CD4-positive, alpha-beta T cell treated with Interferon gamma for 1 hour (primary cell): Measurements from ENCODE around the gene EVPL.
"Not testable (repeated sequence)": the region's sequence is repeated elsewhere in the genome, so short reads cannot be mapped to it uniquely, and the experiment has no call there.

Source experiments
- DNase-seq: peaks from one replicate; pipeline ENCODE4 v3.0.0-alpha.2; 2020

Gene EVPL

DNA sequence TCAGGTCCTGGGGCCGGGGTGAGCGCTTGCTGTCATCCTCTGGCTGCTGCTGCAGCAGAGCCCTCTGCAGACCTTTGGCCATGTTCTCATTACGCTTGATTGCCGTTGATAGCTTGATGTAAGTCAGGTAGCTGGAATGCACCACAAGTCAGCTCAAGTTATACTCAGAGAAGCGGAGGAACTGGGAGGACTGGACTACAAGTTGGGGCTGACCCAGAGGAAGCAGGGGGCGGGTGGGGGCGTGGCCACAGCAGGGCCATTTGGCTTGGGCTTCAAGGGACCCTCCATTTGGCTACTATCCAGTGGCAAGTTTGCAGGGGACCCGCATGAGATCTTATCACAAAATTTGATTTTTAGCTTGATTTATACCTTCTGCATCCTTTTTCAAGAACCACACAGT lies 19.0 kb upstream of the EVPL start:
- no peak for DNase-seq

DNA sequence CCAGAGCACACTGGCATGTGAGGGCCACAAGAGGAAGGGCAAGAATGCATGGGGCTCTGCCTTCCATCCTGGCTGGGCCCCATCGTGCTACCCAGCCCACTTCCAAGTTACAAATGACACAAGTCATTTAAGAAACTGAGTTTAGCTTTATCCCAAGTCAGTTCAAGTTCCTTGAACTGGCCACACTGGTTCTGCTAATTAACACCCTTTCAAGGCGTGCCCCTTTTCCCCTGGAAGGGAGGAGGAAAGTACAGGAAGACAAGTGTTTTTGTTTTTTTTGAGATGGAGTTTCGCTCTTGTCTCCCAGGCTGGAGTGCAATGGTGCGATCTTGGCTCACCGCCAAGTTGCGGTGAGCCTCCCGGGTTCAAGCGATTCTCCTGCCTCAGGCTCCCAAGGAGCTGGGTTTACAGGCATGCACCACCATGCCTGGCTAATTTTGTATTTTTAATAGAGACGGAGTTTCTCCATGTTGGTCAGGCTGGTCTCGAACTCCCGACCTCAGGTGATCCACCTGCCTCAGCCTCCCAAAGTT lies 17.4 kb upstream of the EVPL start:
- not testable (repeated sequence) for DNase-seq

DNA sequence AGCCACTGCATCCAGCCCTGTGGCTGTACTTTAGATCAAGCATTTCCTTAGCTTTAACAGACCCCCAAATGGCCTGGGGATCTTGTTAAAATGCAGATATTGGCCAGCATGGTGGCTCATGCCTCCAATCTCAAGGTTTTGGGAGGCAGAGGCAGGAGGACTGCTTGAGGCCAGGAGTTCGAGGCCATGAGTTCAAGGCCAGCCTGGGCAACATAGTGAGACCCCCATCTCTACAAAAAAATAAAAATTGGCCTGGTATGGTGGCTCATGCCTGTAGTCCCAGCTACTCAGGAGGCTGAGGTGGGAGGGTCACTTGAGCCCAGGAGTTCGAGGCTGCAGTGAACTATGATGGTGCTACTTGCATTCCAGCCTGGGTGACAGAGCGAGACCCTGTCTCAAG lies 15.8 kb upstream of the EVPL start:
- DNase-seq = not testable (repeated sequence)

DNA sequence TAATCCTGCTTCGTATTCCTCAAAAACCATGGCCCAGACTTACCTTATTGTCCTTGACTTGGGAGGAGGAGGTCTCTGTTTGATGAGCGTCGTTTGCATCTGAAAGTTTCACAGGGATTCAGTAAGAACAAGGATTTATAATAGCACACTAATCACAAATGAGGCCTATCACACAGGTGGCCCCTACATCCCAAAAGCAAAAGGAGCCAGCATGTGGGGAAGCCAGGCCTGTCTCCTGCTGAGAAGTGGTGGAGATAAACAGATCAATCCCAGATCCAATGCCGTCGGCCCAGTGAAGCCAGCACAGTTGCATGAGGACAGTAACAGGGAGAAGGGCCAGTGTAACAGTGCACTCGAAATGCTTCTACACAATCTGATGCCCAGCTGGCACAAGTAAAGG lies 13.3 kb upstream of the EVPL start:
- DNase-seq = no peak

DNA sequence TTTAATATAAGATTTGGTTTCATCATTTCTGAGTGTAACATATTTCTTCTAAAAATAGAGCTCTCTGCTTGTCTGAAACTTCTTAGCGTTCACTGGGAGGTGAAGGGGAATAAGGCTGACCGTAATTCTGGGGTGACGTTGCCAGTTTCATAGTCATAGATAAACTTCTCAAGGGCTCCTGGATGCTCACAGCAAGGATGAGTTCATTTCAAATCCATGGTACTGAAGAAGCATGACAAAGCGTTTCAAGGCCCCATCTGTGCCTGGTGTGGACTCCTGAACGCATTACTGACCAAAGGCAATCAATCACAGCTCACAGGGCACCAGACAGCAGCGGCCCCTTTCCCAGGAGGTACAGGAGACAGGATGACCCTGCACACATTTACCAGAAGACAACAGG lies 12.0 kb upstream of the EVPL start:
- no peak for DNase-seq

DNA sequence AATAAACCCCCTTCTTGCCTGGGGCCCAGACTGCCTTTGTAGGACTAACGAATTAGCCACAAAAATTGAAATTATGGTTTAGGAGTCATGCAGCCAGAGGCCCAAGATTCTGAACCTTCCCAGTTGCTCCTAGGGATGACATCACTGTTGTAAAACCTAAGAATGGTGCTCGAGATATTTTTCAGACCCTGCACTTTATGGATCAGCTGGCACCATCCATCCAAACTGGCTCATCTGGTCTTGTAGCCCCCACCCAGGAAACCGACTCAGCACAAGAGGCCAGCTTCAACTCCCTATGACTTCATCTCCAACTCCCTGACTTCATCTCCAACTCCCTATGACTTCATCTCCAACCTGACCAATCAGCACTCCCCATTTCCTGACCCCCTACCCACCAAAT lies 10.9 kb upstream of the EVPL start:
- DNase-seq = no peak

DNA sequence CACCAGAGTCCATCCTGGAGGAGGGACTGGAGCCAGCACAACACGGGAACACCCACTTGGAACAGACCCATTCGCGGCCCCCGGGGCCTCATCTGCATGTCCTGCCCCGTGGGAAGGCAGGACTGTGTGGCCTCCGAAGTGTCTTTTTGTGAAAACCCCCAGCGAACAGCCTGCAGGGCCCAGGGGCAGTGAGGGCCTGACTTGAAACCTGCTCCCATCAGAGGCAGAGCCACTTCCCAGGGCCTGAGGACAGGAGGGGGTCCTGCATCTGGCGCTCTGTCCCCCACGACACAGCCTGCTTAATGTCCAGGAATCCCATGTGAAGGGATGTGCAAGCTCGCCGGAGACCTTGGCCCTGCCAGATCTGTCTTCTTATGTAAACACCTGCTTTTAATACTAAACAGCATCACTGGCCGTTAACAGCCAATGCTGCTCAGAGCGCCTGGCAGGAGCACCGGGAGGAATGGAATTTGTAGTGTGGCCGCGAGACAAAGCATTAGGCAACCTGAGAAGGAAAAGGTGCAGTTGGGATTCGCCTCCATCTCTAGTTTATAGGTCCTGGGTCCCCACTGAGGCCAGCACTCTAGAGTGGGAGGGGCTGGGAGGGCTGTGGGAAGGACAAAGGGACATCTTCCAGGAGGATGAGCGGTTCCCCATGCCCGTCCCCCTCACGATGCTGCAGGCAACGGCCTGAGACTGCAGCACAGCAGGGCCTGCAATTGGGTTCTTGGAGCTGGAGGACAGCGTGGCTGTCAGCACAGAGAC lies 9.6 kb upstream of the EVPL start:
- DNase-seq = no peak

DNA sequence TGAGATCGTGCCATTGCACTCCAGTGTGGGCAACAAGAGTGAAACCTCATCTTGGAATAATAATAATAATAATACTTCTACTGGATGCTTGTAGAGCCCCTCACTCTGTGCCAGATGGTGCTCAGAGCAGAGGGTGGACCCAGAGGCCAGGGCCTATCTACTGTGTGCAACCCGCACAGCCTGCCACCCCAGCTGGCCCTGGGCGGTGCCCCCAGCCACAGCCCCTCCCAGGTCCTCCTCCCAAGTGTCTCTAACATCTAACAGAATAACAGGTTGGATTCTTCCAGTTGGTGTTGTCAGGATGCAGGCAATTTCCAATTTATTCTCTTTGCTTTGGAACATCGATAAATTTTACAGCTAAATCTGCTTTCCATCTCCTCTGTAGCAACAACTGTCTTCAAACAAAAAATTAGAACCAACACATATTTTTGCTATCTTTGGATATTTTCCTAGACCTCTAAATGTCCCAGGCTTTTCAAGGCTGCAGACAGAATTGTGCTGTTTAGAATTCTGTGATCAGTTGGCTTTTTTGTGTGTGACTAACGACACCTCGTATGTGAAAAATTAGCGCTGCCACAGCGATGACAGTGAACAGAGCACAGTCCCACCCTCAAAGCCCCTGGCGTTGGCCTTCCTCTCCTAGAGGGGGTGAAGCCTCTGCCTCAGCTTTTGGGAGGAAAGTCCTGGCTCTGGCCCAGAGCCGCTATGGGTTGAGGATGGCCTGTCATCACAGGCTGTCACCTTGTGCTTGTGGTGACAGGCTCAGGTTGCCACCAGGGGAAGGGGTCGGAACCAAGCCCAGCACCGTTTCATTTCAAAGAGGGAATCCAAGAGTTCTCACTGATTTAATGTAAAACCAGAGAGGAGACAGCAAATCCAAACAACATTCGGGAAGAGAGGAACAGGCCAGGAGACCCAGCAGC lies 7.6 kb upstream of the EVPL start:
- DNase-seq = no peak

DNA sequence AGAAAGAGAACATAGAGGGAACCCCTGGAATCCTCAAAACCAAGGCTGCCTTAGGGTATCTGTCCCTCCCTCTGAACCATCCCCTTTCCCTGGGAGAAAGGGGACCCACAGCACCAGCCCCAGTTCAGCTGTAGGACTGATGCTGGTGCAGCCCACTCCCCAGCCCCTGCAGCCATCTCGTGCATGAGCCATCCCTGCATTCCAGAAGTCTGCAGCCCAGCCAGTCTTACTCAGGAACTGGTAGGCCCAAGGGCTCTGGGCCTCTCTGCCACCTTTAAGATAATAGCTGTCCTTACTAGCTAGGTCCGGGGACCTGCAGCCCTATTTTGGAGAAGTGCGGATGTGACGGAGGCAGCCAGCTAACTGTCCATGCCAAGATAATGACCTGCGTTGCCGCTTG lies 6.0 kb upstream of the EVPL start:
- no peak for DNase-seq

DNA sequence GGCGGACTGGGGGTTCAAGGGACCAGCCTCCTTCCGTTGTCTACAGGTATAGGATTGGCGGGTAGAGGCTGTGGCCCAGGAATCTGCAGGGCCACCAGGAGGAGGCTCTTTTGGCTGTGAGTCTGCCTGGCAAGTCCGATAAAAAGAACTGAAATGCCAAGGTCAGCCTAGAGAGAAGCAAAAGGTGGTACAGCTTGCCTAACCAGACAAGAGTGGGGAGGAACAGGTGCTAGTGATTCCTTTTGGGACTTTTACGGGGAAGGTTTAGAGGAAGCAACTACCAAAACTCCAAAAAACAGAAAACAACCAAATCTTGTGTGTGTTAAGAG lies 5.6 kb upstream of the EVPL start:
- no peak for DNase-seq

DNA sequence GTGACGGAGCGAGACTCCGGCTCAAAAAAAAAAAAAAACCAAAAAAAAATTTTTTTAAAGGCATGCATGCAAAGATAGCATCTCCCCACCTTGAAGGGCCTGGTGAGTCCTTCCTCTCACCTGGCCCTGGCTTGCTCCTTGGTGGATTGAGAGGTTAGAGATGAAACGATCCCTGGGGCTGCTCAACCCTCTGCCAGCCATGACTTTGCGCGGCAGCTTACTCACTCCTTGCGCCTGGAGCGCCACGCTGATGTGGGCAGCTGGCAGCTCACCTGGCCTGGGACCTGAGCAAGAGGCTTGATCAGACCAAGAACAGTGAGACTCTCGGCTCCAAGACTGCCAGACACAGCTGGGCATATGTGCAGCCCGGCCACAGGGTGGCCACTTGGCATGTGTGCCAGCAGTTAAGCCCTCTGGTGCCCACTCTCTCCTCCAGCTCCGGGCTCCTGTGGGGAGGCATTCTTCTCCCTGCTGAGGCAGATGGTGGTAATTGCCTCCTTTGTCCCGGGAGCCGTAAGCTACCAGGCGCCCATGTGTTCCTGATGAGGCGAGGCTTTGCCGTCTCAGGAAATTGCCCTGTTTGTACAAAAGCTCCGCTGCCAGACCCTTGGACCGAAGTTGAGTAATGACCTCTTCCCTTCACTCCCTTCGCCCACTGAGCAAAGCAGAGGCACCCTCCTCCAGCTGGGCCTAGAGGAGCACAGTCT lies 5.1 kb upstream of the EVPL start:
- DNase-seq = no peak

DNA sequence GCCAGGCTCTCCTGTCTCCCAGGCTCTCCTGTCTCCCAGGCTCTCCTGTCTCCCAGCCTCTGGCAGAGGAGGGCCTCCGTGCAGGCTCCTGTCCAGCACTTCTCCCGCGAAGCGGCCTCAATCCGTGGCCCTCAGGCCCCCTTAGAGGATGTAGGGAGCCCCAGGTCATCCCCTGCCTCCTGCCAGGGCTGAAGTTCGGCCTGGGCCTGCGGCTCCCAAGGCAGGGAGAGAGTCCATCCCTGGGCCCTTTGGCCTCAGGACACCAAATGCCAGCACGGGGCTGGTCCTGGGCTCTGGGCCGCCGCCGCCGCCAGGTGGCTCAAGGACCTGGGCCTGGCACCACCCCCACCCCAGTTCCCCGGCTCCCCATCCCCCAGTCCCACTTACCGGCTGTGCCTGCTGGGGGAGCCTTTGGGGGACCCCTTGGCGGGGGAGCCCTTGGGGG lies 370 bp downstream of the EVPL start:
- no peak for DNase-seq

DNA sequence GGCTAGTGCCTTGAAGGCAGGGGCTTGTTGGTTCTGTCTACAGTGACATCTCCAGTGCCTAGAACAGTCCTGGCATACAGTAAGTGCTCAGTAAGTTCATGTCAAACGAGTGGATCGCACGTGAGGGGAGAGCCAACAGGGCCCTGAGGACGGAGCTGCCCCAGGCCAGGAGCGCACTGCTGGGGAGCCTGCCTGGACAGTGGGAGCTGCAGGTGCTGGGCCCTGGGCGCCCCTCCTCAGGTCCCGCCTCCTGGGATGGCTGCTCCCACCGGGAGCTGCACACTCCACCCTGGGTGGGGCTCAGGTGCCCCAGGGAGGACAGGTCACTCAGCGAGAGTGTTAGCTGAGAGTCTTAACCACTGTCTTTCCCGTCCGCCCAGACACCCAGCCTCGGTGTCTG lies 1.8 kb downstream of the EVPL start:
- no peak for DNase-seq

DNA sequence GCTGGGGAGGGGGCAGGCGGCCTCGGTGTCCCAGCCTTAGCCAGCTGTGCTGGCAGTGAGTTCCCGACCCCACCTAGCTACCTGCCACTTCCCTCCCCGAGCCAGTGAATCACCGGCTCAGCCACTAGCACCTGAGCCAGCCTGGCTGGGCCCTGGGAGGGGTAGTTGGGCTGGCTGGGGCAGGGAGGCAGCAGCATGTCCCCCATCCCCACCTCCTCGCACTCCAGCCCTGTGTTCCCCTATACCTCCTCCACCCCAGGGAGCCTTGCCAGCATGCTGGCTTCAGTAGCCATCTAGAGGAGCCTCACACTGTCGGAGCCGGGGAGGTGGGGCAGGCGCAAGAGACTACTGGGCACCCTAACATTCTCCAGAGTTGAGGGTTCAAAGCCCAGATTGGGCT lies 2.8 kb downstream of the EVPL start:
- DNase-seq = no peak

DNA sequence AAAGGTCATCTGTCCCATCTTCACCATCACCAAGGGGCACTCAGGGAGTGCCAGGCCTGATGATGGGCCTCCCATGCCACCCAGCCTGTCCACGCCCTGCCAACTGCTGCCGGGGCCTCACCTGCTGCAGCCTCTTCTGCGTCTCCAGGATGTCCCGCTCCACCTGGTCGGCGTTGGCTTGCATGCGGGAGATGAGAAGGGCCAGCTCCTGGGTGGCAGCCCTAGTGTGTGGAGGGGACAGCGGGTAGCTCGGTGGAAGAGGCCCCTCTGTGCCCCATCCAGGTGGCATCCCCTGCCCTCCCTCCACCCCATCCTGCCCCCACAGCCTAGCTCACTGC lies 3.2 kb downstream of the EVPL start:
- no peak for DNase-seq

DNA sequence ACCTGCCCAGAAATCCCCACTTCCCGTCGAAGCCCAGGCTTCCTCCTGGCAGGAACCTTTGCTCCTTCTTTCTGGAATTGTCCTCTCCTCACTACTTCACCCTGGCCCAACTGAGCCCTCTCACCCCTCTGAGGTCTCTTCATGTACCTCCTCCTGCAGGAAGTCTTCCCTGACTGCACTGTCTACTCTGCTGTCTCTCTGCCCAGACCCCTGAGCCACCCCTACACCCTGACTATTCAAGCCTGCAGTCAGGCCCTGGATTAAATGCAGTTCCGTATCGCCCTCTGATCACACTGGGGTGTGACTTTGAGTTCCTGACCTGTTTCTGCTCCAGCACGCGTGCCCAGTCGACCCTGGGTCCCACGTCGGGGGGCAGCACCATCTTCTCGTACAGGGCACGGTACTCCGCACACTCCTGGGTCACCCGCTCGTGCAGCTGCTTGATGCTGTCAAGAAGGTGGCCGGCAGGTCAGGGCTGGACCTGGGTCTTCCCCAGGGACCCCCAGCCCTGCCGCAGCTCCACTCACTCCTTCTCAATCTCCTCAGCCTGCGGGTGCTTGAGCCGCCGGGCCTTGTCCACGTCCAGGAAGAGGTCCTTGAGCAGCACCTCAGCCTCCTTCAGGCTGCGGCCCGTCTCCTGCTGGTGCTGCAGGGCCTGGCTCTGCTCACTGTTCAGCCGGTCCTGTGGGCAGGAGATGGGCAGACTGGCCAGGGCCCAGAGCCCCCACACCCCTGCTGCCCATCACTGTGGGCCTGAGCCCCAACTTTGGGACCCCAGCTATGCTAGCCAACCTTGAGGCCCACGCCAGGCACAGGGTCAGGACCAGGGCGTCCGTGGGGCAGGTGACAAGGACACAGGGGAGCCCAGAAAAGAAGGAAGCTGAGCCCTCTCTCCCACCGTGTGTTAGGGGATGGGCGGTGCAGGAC lies 3.9 kb downstream of the EVPL start:
- DNase-seq = no peak

DNA sequence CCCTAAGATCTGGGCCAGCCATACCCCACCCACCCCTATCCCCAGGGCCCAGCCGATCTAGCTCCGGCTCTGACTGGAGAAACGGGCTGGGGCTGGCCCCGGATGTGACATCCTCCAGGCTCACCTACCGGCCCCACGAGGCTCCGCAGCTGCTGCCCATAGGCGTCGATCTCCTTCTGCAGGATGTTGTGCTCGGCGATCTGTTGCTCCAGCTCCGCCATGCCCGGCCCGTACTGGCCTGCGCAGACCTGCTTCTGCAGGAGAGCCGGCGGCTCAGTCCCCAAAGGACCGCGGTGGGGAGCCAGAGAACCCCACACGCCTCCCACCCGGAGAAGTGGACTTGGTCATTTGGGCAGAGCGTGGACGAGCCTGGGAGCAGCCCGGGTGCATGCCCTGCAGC lies 4.8 kb downstream of the EVPL start:
- DNase-seq = no peak

DNA sequence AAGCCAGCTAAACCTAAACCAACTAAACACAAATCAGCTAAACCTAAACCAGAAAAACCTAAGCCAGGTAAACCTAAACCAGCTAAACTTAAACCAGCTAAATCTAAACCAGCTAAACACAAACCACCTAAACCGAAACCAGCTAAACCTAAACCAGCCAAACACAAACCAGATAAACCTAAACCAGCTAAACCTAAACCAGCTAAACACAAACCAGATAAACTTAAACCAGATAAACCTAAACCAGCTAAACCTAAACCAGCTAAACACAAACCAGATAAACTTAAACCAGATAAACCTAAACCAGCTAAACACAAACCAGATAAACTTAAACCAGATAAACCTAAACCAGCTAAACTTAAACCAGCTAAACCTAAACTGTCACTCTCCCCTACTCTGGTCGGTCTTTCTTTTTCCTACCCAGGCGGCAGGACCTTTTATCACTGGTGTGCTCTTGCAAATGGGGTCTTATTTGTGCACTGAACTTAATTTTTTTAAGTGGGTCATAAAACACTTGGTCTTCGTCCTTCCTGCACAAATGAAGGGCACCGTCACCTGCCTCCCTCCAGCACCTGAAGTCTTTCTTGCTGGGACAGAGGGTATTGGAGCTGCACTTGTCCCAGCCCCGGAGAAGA lies 7.2 kb downstream of the EVPL start:
- no peak for DNase-seq

DNA sequence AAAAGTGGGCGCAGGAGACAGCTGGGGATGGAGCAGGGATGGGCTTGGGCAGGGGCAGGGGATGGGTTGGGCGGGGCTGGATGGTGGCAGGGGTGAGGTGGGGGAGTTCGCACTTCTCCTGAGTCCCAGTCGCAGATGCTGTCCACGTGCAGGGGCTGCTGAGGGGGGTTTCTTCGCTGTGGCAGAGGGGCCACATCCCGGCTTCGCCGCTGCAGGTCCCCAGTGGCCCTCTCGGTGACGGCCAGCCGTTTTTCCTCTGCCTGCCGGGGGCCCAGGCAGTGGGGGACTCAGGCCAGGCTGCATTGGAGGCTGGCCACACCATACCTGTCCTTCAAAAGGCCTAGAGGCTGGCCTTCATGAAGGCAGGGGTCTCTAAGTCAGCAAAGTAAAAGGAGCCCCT lies 8.3 kb downstream of the EVPL start:
- DNase-seq = no peak

DNA sequence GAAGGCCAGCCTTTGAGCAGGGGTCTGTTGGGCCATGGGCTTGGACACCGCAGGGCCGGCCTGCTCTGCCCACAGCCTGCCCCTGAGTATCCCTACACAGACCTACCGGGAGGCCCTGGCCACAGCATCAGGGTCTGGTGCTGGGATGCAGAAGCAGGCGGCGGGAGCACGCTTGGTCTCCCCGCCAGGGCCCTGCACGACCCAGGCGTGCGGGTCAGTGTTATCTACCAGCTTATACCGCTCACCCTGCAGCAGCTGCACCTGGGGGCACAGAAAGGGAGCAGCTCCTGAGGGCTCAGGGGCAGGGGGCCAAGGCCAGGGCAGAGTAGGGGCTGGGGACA lies 8.8 kb downstream of the EVPL start:
- DNase-seq = no peak

DNA sequence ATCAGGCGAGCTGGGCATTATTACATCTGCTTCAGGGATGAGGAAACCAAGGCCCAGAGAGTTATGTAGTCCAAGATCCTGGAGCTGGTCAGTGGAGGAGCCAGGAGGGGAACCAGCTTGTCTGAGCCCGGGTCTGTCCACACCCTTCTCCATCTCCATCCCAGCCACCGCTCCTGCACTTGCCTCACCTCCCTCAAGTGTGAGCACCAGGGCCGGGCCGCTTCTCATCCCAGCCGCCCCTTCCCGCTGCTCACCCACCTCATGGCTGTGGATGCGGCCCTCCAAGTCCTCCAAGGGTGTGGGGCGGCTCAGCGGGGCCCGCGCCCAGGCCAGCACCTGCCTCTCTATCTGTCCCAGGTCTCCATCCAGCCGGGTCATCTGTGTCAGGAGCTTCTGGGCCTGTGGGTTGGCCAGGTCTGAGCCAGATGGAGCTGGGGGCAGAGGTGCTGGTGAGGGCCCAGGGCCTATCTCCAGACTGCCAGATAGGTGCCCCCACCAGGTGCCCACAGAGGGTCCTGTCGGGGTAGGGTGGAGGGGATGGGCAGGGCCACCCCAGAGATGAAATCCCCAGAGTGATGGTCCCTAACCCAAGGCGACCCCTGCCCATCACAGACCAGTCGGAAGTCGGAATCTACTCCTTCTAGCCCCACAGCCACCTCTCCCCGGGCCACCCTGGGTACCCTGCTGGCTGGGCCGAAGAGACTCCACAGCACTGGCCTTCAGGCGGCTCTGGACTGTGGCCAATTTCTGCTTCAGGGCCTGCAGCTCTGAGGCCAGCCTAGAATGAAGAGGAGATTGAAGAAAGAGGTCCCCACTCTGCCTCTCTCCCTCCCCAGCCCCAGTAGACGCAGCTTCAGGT lies 9.4 kb downstream of the EVPL start:
- DNase-seq = no peak
